GM19238 (cell line): ENCODE data around the gene IWS1.
"Not testable (repeated sequence)": the region's sequence is repeated elsewhere in the genome, so short reads cannot be mapped to it uniquely, and the experiment has no call there.

Source experiments
- DNase-seq: peaks from one replicate; pipeline ENCODE4 v3.0.0; 2011; ENCODE audit warnings: low spot score; ENCODE audit not compliant: insufficient read length

The IWS1 gene

GRCh38 chr2:127560931-127561280 lies 34.6 kb upstream of the IWS1 start:
- DNase-seq = no peak

- no peak for DNase-seq
These were observed 34.1 kb upstream of the IWS1 start for GRCh38 chr2:127560201-127560930.

- no peak for DNase-seq
These were observed 33.2 kb upstream of the IWS1 start for GRCh38 chr2:127559454-127559853.

GRCh38 chr2:127558911-127559310 lies 32.6 kb upstream of the IWS1 start:
- no peak for DNase-seq

- DNase-seq = no peak
These were observed 26.6 kb upstream of the IWS1 start for GRCh38 chr2:127552846-127553245.

GRCh38 chr2:127552336-127552735 lies 26.0 kb upstream of the IWS1 start:
- no peak for DNase-seq

GRCh38 chr2:127551221-127551930 lies 25.1 kb upstream of the IWS1 start:
- no peak for DNase-seq

- no peak for DNase-seq
These were observed 20.5 kb upstream of the IWS1 start for GRCh38 chr2:127546797-127547196.

GRCh38 chr2:127545796-127546195 lies 19.5 kb upstream of the IWS1 start:
- DNase-seq = no peak

GRCh38 chr2:127545189-127545588 lies 18.9 kb upstream of the IWS1 start:
- DNase-seq = no peak

- DNase-seq = not testable (repeated sequence)
These were observed 16.8 kb upstream of the IWS1 start for GRCh38 chr2:127543013-127543501.

- no peak for DNase-seq
These were observed 15.9 kb upstream of the IWS1 start for GRCh38 chr2:127542231-127542630.

GRCh38 chr2:127541809-127542208 lies 15.5 kb upstream of the IWS1 start:
- no peak for DNase-seq

- DNase-seq = no peak
These were observed 11.4 kb upstream of the IWS1 start for GRCh38 chr2:127537644-127538043.

- no peak for DNase-seq
These were observed 10.6 kb upstream of the IWS1 start for GRCh38 chr2:127536707-127537541.

GRCh38 chr2:127535918-127536317 lies 9.6 kb upstream of the IWS1 start:
- DNase-seq = no peak

- no peak for DNase-seq
These were observed 9.2 kb upstream of the IWS1 start, which contains the start of gene MYO7B for GRCh38 chr2:127535422-127535901. TSS of gene MYO7B (plus strand) at chr2:127535683. CDS start at chr2:127559723, 24,040 bp downstream.

- no peak for DNase-seq
These were observed 6.0 kb upstream of the IWS1 start for GRCh38 chr2:127532296-127532695.

- DNase-seq = no peak
These were observed 4.9 kb upstream of the IWS1 start for GRCh38 chr2:127531221-127531648.

- DNase-seq = no peak
These were observed 4.2 kb upstream of the IWS1 start for GRCh38 chr2:127530245-127531140.

GRCh38 chr2:127529416-127529815 lies 3.1 kb upstream of the IWS1 start:
- not testable (repeated sequence) for DNase-seq
